ENCODE data around the gene SEC14L2.

SEC14L2 gene

GRCh38 chr22:30396871-30397655 lies at the start of gene SEC14L2:
SEC14L2 (plus strand) TSS chr22:30397018; CDS start chr22:30397117, 99 bp downstream.
- DNase-seq: peak in 12 of 14 donors; percentile 53 to 83 (median 70)

GRCh38 chr22:30347255-30347892 lies 49.4 kb upstream of the SEC14L2 start:
- DNase-seq: no peak

GRCh38 chr22:30348404-30348803 lies 48.4 kb upstream of the SEC14L2 start:
- no peak for DNase-seq

GRCh38 chr22:30348809-30349208 lies 48.0 kb upstream of the SEC14L2 start:
- DNase-seq: no peak

GRCh38 chr22:30351226-30351625 lies 45.6 kb upstream of the SEC14L2 start:
- no peak for DNase-seq

- no peak for DNase-seq
Measured at GRCh38 chr22:30354644-30355043, 42.2 kb upstream of the SEC14L2 start.

- peak in 13 of 14 donors; percentile 61 to 94 (median 86) for DNase-seq
Measured at GRCh38 chr22:30356449-30357235, 40.2 kb upstream of the SEC14L2 start, which contains the start of the genes CCDC157 and SF3A1. CCDC157 (plus strand) TSS chr22:30357007; CDS start chr22:30366001, 8,994 bp downstream. SF3A1 (minus strand) TSS chr22:30356894; CDS start chr22:30356792, 102 bp downstream.

- no peak for DNase-seq
Measured at GRCh38 chr22:30357236-30357570, 39.6 kb upstream of the SEC14L2 start.

GRCh38 chr22:30357650-30358215 lies 39.1 kb upstream of the SEC14L2 start:
- no peak for DNase-seq

GRCh38 chr22:30358541-30358940 lies 38.3 kb upstream of the SEC14L2 start:
- no peak for DNase-seq

- DNase-seq: no peak
Measured at GRCh38 chr22:30361916-30362650, 34.7 kb upstream of the SEC14L2 start.

- DNase-seq: no peak
Measured at GRCh38 chr22:30362651-30363281, 34.1 kb upstream of the SEC14L2 start.

- no peak for DNase-seq
Measured at GRCh38 chr22:30365891-30366290, 30.9 kb upstream of the SEC14L2 start.

- DNase-seq: no peak
Measured at GRCh38 chr22:30368420-30368819, 28.4 kb upstream of the SEC14L2 start.

GRCh38 chr22:30370641-30371230 lies 26.1 kb upstream of the SEC14L2 start:
- no peak for DNase-seq

- DNase-seq: no peak
Measured at GRCh38 chr22:30371321-30371720, 25.5 kb upstream of the SEC14L2 start.

GRCh38 chr22:30371981-30372380 lies 24.8 kb upstream of the SEC14L2 start:
- no peak for DNase-seq

- no peak for DNase-seq
Measured at GRCh38 chr22:30372915-30373314, 23.9 kb upstream of the SEC14L2 start.

GRCh38 chr22:30373331-30374325 lies 23.2 kb upstream of the SEC14L2 start:
- DNase-seq: peak in 1 of 14 donors; percentile 17

All from C1 segment of cervical spinal cord (tissue), 14 donors.